HG03378 (cell line): ENCODE measurements around the gene NCBP2L.

Source experiments
- ATAC-seq: cut with Tn5 transposase; IDR thresholded peaks from one replicate; pipeline ENCODE4 v1.9.1; 2021; ENCODE audit warnings: mild to moderate bottlenecking, moderate library complexity; ENCODE audit not compliant: unreplicated experiment

NCBP2L gene

DNA sequence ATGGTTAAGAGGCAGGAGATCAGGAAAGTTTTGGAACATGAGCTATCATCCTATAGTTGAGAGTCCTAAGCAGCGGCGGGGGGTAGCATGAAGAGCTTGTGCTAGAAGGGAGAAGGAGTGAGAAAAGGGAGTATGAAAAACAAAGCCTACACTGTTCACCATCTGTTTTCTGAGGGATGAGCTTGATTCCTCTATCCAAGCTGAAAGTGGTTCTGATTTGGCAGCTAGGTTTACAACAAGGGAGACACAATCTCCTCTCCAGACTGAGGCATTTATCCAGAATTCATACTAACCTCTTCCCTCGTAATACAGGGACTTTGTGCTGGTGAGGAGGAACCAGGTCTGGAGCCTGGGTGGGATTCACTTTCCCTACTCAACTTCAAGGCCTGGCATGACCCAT is 25.5 kb upstream of the NCBP2L start:
- ATAC-seq = no peak

- ATAC-seq = no peak
Measured at GRCh38 chrX:107752714-107753113, 24.8 kb upstream of the NCBP2L start.

DNA sequence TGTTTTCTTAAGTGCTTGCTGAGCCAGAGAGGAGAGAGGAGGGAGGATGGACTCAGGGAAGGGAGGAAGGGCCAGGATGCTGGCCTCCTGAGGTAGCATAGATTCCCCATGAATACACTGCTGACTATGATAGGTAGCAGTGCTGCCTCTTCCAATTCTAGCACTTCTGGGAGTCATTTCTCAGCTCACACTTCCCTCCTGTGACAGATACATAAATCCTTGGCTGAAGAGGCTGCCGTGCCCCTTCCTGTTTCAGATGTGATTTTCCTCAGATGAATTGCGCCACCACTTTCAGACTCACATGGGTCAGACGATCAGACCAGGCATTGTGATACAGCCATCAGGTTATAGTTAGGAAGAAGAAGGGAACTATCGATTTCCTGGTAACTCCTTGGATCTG is 24.3 kb upstream of the NCBP2L start:
- ATAC-seq = no peak

- no peak for ATAC-seq
Measured at GRCh38 chrX:107755721-107756120, 21.8 kb upstream of the NCBP2L start.

DNA sequence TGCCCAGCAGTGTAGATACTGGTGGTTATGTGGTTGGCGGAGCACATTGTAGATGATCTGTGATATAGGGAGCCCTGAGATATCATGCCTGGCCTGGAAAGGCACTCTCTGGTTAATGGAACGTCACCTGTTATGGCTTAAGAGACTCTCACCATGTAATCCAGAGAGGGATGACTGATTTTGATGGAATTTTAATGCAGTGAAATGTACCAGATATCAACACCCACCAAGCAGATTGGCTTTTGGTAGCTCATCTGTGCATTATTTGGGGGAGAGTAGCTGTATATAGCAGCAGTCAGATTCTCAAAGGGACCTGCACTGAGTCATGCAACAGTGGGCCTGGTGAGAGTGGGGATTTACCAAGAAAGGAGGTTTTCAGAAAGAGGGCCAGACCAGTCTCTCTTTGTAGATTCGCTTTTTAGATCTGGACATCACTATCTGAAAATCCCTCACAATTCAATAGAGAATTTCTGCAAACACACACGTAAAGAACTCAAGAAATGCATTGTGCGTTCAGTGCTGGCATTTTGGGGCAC is 19.2 kb upstream of the NCBP2L start:
- no peak for ATAC-seq

DNA sequence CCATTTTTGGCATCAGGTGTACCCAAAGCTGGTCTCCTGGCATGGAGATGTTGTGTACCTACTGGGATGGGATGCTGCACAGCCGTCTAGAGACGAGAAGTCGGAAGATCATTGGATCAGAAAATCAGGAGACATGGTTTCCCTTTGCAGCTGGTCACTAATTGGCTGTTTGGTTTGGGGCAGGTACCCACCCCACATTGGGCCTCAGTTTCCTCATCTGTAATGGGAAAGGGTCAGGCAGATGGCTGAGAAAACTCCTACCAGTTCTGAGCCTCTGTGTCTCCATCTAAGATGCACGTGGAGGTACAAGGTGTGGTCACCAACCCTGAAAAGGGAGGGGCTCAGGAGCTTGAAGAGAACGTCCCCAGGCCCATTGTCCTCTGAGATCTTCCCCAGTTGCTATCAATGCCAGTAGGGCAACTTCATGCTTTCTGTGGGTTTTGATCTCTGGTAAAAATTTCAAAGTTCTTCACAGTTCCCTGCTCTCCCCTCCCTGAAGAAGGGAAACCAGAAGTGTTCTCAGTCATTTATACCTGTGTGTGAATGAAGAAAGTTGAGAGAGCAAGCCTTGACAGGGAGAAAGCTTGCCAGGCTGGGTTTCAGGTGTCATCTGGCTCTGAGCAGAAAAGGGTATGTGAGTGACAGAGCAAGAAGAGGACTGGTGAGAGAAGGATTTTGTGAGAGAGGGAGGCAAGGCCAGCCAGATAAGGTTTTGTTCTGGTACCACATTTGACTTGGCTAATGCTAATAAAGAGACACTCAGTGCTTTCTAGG is 17.0 kb upstream of the NCBP2L start:
- no peak for ATAC-seq

- ATAC-seq = no peak
Measured at GRCh38 chrX:107763647-107764046, 13.9 kb upstream of the NCBP2L start.

DNA sequence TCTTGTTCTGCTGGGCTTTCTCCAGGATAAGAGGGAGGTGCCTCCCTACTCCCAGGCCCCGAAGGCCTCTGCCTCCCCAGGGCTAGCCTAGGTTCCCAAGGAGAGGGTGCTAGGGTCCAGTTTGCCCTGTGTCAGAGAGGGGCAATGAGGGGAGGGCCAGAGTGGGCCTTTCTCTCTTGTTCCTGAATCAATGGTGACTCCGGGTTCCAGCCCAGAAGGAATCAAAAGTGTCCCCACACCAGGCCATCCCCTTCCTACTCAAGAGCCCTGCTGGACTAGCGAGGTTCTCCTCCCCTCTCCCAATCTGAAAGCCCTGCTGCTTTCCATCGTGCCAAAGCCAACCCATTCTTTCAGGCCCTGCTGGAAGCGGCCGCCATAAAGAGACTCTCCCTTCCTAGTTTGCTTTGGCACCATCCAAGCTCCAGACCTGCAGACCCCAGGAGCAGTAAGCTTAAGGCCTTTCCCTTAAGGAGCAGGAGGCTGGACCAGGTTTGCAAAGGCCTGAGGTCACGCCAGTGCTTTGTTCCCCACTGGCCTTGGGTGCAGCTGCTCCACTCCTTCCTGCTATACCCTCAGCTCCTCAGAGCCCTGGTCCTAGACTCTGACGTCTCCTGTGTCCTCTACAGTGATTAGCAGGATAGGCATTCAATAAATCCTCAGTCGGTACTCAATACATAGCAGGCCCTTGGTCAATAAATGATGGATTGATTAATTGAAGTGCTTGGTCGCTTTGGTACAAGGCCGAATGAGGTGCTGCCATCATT is 12.5 kb upstream of the NCBP2L start:
- ATAC-seq = no peak

GRCh38 chrX:107766470-107767150 is 10.9 kb upstream of the NCBP2L start:
- no peak for ATAC-seq

GRCh38 chrX:107768051-107768450 is 9.5 kb upstream of the NCBP2L start:
- no peak for ATAC-seq

GRCh38 chrX:107769581-107770317 is 7.8 kb upstream of the NCBP2L start:
- ATAC-seq = no peak

DNA sequence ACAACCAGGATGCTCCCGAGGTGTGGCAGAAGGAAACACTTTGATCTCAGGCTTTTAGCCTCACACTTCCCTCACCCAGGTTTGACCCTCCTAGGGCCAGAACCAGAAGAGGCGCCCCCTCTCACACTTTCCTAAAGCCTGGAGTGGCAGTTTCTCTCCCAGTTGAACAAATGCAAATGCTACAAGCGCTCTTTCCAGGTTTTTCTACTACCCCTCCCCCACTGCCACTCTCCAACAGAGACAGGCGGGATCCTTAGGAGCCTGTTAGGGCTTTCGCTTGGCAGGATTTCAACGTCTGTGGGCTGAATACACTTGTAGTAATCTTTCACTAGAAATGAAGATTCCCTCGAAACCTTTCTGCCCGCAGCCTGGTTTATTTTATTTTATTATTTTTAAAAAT is 4.3 kb upstream of the NCBP2L start:
- no peak for ATAC-seq

- ATAC-seq = no peak
Measured at GRCh38 chrX:107773906-107774435, 3.6 kb upstream of the NCBP2L start.

- ATAC-seq = peak; percentile 9
Measured at GRCh38 chrX:107775000-107775733, 2.4 kb upstream of the NCBP2L start.

DNA sequence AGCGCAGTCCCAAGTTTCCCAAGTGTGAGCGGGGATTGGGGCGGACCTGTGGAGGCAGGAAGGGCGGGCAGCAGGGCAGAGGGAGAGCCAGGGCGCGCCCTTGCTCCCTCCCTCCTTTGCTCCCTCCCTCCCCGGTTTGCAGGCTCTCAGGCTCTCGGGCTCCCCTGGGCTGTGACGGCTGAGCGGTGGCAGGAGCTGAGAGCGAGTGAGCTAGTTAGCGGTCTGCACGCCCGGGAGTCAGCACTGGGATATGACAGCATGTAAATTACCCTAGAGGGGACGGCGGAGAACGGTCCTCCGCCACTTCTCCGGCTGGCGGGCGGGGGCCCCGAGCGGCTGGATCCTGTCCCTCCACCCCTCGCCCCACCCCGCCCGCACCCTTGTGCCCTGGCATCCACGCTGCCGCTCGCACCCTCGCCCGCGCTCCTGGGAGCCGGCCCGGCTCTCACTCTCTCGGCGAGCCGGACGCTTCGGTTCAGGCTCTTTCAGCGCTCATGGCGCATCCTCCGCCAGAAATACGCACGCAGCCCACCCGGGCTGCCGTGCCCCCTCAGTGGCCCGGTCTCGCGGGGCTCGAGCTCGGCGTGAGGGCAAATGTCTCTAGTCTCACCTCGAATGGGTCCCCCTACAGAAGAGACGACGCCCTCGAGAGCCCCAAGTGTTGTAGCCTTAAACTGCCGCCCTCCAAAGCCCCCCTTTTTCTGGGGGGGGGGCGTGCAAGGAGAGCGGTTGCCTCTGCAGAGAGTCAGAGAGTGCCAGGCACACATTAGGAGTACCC is 1.6 kb upstream of the NCBP2L start, which contains the start of gene TSC22D3:
Gene TSC22D3 (minus strand): TSS at position 54 of the 778 bp plus-strand sequence. CDS start 368 bp downstream, outside the sequence.
- ATAC-seq = peak; percentile 63

DNA sequence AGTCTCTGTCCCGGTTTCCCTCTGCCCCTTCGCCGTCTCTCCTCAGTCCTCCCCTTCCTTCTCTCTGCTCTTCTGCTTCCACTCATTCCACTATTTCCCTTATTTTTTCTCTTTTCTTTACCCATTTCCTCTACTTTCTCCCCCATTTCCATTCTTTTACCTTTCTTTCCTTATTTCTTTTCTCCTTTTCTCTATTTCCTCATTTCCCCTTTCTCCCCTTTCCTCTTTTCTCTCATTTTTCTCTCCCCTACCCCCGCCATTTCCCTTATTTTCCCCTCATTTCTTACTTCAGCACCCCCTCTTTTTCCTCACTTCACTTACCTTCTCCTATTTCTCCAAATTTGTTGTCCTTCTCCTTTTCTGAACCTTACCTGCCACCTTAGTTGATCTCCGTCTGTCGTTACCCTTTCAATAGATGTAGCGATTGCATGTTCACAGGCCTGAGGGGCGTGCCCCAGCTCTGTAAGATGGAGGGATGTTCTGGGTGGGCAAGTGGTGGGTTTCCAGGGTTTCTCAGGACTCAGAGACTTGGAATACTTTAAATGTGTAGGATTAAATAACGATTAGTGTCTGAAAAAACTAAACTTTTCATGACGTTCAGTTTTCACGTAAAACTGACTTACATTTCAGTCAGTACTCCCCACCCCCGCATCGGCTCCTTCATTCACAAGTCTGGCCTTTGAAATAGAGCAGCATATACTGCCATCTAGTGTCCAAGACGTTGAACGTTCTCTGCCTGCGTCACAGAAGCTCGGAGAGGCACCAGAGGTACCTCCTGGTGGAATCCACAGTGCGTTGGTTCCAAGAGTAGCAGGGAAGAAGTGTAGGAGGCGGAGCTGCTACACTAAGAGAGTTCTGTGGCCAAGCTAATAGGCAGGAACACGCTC is 641 bp upstream of the NCBP2L start:
- ATAC-seq = peak; percentile 89

- ATAC-seq = no peak
Measured at GRCh38 chrX:107780525-107780924, 3.0 kb downstream of the NCBP2L start.

DNA sequence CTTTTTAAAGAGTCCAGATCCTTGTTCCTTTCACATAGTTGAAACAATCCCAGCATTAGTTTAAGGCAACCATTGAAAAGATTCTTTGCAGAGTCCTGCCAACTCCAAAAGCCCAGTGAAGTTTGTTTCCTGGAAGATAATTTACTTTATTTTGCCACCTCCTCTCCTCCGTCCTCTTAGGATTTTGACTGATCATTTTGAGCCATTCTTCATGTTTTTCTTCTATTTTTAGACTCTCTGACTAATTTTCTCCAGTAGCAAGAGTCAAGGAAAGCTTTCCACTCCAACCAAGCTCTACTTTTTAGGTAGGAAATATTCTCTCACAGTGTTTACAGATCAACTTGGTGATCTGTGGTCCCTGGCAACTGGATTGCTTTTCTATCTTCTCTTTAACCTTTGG is 10.3 kb downstream of the NCBP2L start:
- ATAC-seq = no peak
